Endothelial cell of hepatic sinusoid (primary cell): ENCODE measurements around the gene SCN10A.

Experiments used
- in situ Hi-C: cut with HindIII; loops from 2 replicates; pipeline ENCODE4 v1.10.0; 2017; ENCODE audit warnings: low sequenced_read_pairs

The SCN10A gene

DNA sequence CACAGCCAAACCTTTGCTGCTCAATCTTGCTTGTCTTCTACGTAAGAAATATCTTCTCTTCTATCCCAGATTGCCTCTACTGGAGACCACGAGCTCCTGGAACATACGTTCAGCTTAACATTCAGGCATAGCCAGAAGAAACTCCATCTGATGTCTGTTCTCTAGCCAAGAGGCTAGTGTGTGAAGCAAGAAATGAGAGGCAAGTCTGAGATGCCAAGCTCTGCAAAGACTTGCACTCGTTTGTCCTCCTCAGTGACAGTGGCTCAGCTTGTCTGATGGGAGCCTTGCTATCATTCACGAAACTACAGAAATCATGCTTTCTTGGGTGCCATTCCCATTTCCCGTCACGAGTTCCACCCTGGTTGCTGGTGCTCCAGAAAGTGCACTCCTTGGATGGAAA lies at the start of gene SCN10A:
Gene SCN10A (minus strand): TSS at position 192 of the 400 bp plus-strand sequence. CDS start 22,207 bp downstream, outside the sequence.
- in situ Hi-C loops = loop anchor here (5.0 kb wide), 1 partner anchor 49 kb away; no protein-coding TSS in a partner anchor

DNA sequence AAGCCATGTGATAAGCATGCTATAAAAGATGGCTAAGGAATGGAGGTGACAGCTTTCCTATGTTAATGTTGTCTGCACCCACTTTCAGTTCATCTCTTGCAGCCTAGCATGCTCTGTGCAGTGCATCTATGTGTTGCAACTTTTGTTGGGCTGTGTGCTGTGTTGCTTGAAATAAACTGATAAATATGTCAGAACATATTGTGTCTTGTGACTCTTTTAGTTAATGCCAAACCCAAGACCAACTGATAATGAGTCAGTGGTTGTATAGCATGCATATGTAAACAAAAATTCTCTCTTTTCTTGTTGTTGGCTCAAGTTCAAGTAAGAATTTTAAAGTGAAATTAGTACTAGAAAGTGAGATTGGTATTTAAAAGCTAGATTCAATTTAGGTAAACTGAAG lies 37.0 kb upstream of the SCN10A start:
- in situ Hi-C loops = no loop called here

DNA sequence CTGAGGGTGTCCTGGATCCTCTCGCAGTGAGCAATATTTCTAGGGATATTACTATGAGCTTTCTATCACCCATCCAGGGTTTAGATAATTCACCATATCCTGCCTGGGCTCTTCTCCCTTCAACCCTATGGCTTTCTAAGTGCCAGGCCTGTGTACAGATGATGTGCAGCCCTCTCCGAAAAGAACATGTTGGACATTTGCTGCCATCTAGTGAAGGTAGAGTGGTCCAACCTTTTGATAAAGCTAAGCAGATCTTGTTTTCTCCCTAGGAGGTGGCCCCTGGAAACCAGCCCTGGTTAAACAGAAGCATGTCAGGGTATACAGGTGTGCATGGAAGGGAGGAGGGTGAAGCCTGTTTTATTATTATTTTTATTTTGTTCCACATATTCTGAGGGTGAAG lies 27.9 kb upstream of the SCN10A start:
- in situ Hi-C loops = no loop called here

- in situ Hi-C loops = no loop called here
These were observed 26.4 kb upstream of the SCN10A start for GRCh38 chr3:38842266-38842965.

- in situ Hi-C loops = no loop called here
These were observed 25.0 kb upstream of the SCN10A start for GRCh38 chr3:38840987-38841386.

- in situ Hi-C loops = loop anchor here (5.0 kb wide), 1 partner anchor 100 kb away; no protein-coding TSS in a partner anchor
These were observed 21.3 kb upstream of the SCN10A start for GRCh38 chr3:38837358-38837757.

DNA sequence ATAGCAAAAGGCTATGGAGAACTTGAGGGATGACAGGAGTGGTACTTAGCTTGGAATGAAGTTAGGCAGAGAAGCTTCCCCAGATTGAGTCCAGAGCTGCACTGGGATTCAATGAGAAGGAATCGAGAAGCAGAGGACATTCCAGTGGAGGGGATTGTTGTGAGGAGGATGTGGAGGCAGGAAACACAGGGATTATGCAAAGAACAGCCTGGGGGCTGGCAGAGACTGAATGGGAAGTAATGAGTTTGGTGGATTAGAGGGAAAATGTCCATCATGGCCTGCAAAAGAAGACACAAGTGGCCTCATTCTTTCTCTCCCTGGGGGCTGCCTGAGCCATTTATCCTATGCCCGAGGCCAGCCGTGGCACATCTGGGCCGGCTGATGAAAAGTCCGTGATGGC lies 20.5 kb upstream of the SCN10A start:
- in situ Hi-C loops = loop anchor here (5.0 kb wide), 1 partner anchor 99 kb away; no protein-coding TSS in a partner anchor

DNA sequence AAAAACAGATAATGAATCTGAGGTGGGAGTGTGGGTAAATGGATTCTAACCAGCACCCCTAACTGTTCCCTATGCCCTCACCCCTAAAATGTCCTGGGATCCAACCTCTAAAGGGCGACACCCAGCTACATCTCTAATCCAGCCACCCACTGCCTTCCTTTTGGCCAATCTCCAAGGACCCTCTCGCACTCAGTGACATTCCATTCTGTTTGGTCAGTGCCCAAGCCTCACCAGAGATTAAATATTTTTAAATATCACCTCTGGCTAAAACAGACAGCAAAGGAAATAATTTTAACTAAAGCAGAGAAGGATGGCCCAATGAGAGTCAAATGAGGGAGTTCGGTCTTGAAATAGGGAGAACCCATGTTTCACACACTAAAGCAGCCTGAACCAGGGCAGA lies 19.9 kb upstream of the SCN10A start:
- in situ Hi-C loops = loop anchor here (5.0 kb wide), 1 partner anchor 99 kb away; no protein-coding TSS in a partner anchor

- in situ Hi-C loops = loop anchor here (5.0 kb wide), 1 partner anchor 97 kb away; no protein-coding TSS in a partner anchor
These were observed 18.7 kb upstream of the SCN10A start for GRCh38 chr3:38834717-38835116.

DNA sequence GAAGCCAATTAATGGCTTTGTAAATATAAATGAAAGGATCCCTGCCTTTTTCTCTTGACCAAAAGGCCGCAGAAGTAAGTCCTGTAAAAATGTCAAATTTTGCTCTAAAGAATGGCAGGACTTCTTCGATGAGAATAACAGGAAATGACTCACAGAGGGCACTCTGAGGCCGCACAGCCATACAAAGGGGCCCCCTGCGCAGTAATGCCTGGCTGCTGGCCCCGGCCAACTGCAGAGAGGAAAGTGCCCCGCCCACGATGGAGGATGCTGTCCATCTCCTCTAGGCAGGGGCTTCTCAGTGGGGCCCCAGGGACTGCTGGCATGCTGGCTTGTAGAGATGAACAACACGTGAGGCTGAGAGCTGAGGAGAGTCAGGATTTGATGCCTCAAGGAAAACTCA lies 18.1 kb upstream of the SCN10A start:
- in situ Hi-C loops = no loop called here

DNA sequence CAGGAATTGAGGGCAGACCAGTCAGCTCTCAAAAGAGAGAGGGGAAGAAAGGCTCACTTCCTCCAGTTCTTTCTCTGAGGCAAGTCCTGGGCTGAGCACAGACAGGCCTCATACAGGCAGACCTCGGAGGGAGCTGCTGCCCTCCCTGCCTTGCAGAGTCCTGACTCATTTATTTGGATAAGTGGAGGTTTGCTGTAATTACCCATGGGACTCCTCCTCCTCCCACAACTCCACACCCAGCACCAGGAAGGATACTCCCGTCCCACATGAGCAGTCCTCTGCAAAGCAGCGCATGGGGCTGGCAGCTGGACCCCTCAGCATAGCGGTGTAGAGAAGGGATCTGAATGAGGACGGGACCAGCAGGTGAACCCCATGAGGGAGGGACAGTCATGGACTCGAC lies 13.4 kb upstream of the SCN10A start:
- in situ Hi-C loops = no loop called here

DNA sequence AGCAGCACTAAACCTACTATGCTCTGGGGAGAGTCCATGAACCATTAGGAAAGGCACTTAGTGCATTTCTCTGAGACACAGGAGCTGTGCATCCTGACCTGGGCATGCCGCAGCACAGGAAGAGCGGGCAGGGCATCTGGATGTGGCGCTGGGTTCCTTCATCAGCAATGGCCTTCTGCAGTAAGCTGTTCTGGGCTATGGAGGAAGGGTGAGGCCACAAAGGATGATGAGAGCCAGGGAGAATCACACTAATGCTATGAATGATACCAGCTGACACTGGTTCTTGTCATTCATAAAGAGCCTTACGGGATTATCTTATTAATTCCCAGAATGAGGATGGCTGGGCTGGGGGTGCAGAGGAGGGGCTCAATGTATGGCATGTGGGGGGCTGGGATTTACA lies 12.7 kb upstream of the SCN10A start:
- in situ Hi-C loops = no loop called here

DNA sequence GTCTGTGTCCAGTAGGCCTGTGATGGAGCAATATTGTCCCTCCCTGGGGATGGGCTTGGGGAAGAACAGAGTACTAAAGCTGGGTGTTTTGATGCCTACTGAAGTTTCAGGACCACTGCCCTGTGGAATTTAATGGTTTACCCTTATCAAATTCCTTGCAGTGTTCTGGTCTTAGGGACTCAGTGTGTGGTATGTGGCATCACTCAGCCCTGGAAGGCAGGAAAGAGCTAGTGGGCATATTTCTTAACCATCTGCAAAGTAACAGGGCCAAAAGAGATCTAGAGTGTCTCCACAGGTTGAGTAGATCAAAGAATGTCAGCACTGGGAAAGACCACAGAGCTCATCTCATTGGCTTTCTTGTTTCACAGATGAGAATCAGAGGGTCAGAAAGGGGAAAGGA lies 11.8 kb upstream of the SCN10A start:
- in situ Hi-C loops = no loop called here

DNA sequence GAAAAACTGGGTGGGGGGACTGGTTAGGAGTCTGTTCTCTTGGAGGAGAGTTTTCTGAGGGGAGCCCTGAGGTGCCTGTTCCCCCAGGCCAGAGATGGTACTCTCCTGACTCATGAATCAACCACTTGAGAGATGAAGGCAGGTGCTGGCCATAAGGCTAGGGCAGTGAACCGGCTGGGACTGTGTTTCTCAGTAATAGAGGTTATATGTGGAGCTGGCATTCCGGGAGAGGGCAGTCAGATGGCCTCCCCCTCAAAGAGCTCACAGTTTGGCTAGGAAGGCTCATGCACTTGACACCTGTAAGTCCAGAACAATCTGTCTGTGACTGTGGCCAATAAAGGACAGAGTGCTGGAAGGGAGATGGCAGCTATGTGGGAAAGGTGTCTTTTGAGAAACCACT lies 10.0 kb upstream of the SCN10A start:
- in situ Hi-C loops = no loop called here

DNA sequence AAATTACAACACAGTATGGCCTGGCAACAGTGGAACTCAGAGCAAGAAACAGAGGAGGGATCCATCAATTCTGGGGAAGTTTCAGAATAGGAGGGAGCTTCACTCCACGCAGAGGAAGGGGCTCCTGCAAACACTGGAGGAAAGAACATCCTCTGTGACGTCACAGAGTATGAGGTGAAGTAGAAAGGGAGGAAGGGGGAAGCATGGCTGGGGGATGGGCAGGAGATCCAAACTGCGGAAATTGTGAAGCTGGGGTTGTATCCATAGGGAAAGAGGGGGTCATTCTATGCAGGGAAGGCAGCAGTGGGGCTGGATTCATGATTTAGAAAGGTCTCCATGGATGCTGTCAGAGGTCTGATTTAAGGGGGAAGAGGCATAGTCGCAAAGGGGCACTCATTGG lies 8.3 kb upstream of the SCN10A start:
- in situ Hi-C loops = no loop called here

DNA sequence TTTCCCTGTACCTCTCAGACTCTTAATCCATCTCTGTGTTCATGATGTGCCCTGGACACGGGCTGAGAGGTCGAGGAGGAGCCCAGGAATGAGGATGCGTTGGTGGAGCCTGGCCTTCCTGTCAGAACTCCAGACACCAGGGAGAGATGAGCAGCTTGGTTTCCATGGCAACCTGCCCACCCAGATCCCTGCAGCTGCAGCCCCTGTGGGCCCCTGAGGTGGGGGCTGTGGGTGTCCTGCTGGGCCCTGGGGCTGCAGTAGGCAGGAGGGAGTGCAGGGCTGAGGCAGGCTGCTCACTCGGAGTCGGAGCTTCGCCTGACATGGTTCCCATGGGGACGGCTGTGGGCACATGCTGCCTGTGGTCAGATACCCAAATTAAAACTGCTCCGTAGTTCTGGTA lies 7.7 kb upstream of the SCN10A start:
- in situ Hi-C loops = no loop called here

DNA sequence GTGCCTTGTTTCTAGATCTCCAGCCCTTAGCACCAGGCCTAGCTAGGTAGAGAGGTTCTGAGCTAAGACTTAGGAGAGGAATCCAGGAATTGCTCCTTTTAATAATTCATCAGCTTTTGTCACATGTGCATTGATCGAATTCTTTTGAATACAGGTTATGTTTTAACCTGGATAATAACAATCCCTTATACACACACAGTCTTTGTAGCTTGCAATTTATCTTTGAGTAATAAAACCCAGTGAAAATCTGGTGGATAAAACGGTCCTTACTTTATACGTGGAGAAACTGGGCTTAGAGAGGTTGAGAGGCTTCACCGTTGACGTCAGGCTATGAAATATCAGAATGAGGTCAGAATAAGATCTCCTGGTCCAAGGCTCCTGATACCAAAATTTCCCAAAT lies 7.2 kb upstream of the SCN10A start:
- in situ Hi-C loops = no loop called here

GRCh38 chr3:38811822-38812221 lies 4.2 kb downstream of the SCN10A start:
- in situ Hi-C loops = no loop called here

GRCh38 chr3:38805765-38806386 lies 10.1 kb downstream of the SCN10A start:
- in situ Hi-C loops = no loop called here

DNA sequence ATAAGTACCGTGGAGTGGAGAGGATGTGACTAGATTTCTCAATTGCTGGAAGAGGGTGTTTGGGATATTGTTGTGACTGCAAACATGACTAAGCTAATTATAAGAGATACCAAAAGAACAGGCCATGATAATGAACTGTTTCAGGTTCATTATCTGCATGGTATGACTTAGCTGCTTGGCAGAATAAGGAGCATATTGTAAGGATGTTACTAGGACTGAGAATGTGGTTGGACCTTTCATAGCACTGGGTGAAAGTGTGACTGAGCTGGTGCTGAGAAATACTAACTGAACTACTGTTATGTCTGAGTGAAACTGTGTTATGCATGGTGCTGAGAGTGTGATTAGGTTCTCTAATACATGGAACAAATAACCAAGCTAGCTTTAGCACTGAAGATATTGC lies 11.0 kb downstream of the SCN10A start:
- in situ Hi-C loops = no loop called here

- in situ Hi-C loops = no loop called here
These were observed 15.5 kb downstream of the SCN10A start for GRCh38 chr3:38800511-38800910.

DNA sequence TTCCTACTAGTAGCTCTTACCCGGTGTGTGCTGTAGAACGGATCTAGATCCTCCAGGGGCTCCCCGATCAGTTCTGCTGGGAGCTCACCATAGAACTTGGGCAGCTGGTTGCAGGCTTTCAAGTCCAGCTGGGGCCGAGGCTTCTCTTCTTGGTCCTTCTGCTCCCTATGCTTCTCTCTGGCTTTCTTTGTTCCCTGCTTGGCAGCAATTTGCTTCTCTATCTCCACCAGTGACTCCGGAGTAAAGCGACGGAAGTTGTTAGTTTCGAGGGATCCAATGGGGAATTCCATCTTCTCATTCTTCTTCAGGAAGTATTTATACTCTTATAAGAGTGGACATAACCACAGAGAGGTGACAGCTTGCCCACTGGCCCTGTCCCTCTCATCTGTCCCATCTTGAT lies 22.3 kb downstream of the SCN10A start:
- in situ Hi-C loops = no loop called here
